NT2/D1 (cell line): ENCODE data around the gene ALDOB.

Experiments
- DNase-seq: peaks from one replicate; pipeline ENCODE4 v3.0.0-alpha.2; 2011; ENCODE audit warnings: low read depth, low spot score
- H3K27me3 ChIP-seq: 2 replicates; pipeline ENCODE4 v1.6.0; 2011; ENCODE audit warnings: mild to moderate bottlenecking; ENCODE audit not compliant: insufficient read length, insufficient read depth
- H3K36me3 ChIP-seq: 2 replicates; pipeline ENCODE4 v1.6.1; 2011; ENCODE audit warnings: mild to moderate bottlenecking, low read length, mixed read lengths; ENCODE audit not compliant: insufficient read depth, insufficient read length
- H3K4me1 ChIP-seq: 2 replicates; pipeline ENCODE4 v1.5.1; 2011; ENCODE audit not compliant: insufficient read depth, insufficient read length
- H3K4me3 ChIP-seq: 2 replicates; pipeline ENCODE4 v1.5.1; 2011; ENCODE audit warnings: low read depth; ENCODE audit not compliant: insufficient read length
- H3K9ac ChIP-seq: 2 replicates; pipeline ENCODE4 v1.6.0; 2011; ENCODE audit warnings: low read depth; ENCODE audit not compliant: insufficient read length
- H3K9me3 ChIP-seq: 2 replicates; pipeline ENCODE4 v1.5.1; 2011; ENCODE audit warnings: mild to moderate bottlenecking, low read length; ENCODE audit not compliant: insufficient read depth
- SUZ12 ChIP-seq: IDR thresholded peaks from 2 replicates; pipeline ENCODE4 v1.6.1; 2011; ENCODE audit not compliant: insufficient read length, insufficient read depth; ENCODE audit errors: extremely low read depth
- ZNF274 ChIP-seq: IDR thresholded peaks from 2 replicates; pipeline ENCODE4 v1.6.1; 2011; ENCODE audit warnings: mild to moderate bottlenecking, low read depth, low read length

ALDOB gene

DNA sequence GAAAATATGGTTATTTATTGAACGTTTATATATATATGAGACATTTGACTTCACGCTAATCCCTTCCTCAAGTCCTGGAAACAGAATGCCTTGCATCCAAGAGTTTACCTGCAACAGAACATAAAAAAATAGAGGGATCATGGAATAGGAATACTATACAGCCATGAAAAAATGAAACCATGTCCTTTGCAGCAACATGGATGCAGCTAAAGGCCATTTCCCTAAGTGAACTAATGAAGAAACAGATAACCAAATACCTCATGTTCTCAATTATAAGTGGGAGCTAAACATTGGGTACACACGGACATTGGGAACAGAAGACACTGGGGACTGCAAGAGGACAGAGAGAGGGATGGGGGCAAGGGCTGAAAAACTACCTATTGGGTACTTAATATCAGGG is 63.8 kb downstream of the ALDOB start:
- Histone ChIP-seq H3K9ac (no peak overlapping the region), H3K36me3 (no peaks in the 10 kb centered on the region), H3K4me1 (no peaks in the 10 kb centered on the region), H3K9me3 (no peaks in the 10 kb centered on the region), H3K4me3 (no peak overlapping the region), H3K27me3 (no peaks in the 10 kb centered on the region)
- no peak for DNase-seq
- TF ChIP-seq ZNF274 (no peak), SUZ12 (no peak)
